Fibroblast of the conjunctiva (primary cell): ENCODE results near the gene ANO1.
A peak's percentile ranks its signal among the peaks of the same experiment; 100 is the strongest.

ENCODE experiments used
- DNase-seq: peaks from one replicate; pipeline ENCODE4 v3.0.0-alpha.2; 2010; ENCODE audit warnings: low read depth

The ANO1 gene

GRCh38 chr11:70138403-70138802 is 60.3 kb downstream of the ANO1 start:
- no peak for DNase-seq

GRCh38 chr11:70139785-70140410 is 61.8 kb downstream of the ANO1 start:
- no peak for DNase-seq

- no peak for DNase-seq
Observed at GRCh38 chr11:70140711-70141485, 62.8 kb downstream of the ANO1 start.

GRCh38 chr11:70141486-70142220 is 63.5 kb downstream of the ANO1 start:
- no peak for DNase-seq

GRCh38 chr11:70142221-70142875 is 64.2 kb downstream of the ANO1 start:
- no peak for DNase-seq

GRCh38 chr11:70144262-70144661 is 66.1 kb downstream of the ANO1 start:
- no peak for DNase-seq

- DNase-seq = no peak
Observed at GRCh38 chr11:70145071-70145470, 67.0 kb downstream of the ANO1 start.

GRCh38 chr11:70145841-70146240 is 67.7 kb downstream of the ANO1 start:
- no peak for DNase-seq

GRCh38 chr11:70146299-70146698 is 68.2 kb downstream of the ANO1 start:
- DNase-seq = no peak

- no peak for DNase-seq
Observed at GRCh38 chr11:70146895-70147520, 68.9 kb downstream of the ANO1 start.

- no peak for DNase-seq
Observed at GRCh38 chr11:70147668-70148067, 69.6 kb downstream of the ANO1 start.

- no peak for DNase-seq
Observed at GRCh38 chr11:70151671-70152070, 73.6 kb downstream of the ANO1 start.

GRCh38 chr11:70153133-70153727 is 75.1 kb downstream of the ANO1 start:
- DNase-seq = no peak

- no peak for DNase-seq
Observed at GRCh38 chr11:70155386-70155785, 77.3 kb downstream of the ANO1 start.

- DNase-seq = no peak
Observed at GRCh38 chr11:70156291-70157037, 78.3 kb downstream of the ANO1 start.

GRCh38 chr11:70158201-70158600 is 80.1 kb downstream of the ANO1 start:
- DNase-seq = no peak

GRCh38 chr11:70158757-70159389 is 80.8 kb downstream of the ANO1 start:
- DNase-seq = no peak

- DNase-seq = peak; percentile 4
Observed at GRCh38 chr11:70159627-70160570, 81.8 kb downstream of the ANO1 start.

- no peak for DNase-seq
Observed at GRCh38 chr11:70161043-70161625, 83.0 kb downstream of the ANO1 start.
